ENCODE results near the gene FAM217A. TPM values are rescaled to one million over a fixed set of nuclear protein-coding genes. Genes with fewer than 3 reads are reported as not detected.
A peak's percentile ranks its signal among the peaks of the same experiment; 100 is the strongest.

FAM217A gene
- total and polyA plus RNA-seq, 8 donors, result 2.1 to 4.8 (median 2.8) TPM; not detected in 2

- TF ChIP-seq CTCF (IDR thresholded peaks at IDR 0.05), result no peak
- peaks cover 0 to 16% of the 10 kb centered on the region in 2 donors for H3K36me3 ChIP-seq
- H3K9me3 ChIP-seq, result no peaks in the 10 kb centered on the region
- intact Hi-C loops (cut with DNase I), result no loop called here
- DNase-seq, result no peak
- H3K27ac ChIP-seq, result no peak overlapping the region
- no peaks in the 10 kb centered on the region for H3K27me3 ChIP-seq
- no peak overlapping the region for H3K4me3 ChIP-seq
- no peak for ATAC-seq
- peaks cover 0 to 80% of the 10 kb centered on the region in 2 donors for H3K4me1 ChIP-seq
These were observed 49.2 kb downstream of the FAM217A start for GRCh38 chr6:4029687-4030086.

- DNase-seq (no peak), ATAC-seq (no peak)
- Histone ChIP-seq H3K4me1 (peaks cover 8 to 84% of the 10 kb centered on the region in 2 donors), H3K4me3 (no peak overlapping the region), H3K27ac (no peak overlapping the region), H3K27me3 (no peaks in the 10 kb centered on the region), H3K36me3 (peaks cover 0 to 16% of the 10 kb centered on the region in 2 donors), H3K9me3 (no peaks in the 10 kb centered on the region)
- no peak for TF ChIP-seq CTCF (IDR thresholded peaks at IDR 0.05)
- intact Hi-C loops (cut with DNase I), result no loop called here
These were observed 50.9 kb downstream of the FAM217A start for GRCh38 chr6:4028051-4028450.

- Histone ChIP-seq H3K4me3 (no peak overlapping the region), H3K27me3 (no peaks in the 10 kb centered on the region), H3K36me3 (no peaks in the 10 kb centered on the region), H3K9me3 (no peaks in the 10 kb centered on the region), H3K4me1 (peaks cover 16 to 75% of the 10 kb centered on the region in 2 donors), H3K27ac (no peak overlapping the region)
- no peak for DNase-seq
- intact Hi-C loops (cut with DNase I), result no loop called here
- TF ChIP-seq CTCF (IDR thresholded peaks at IDR 0.05), result no peak
- no peak for ATAC-seq
These were observed 53.3 kb downstream of the FAM217A start for GRCh38 chr6:4025681-4026080.

GRCh38 chr6:4023240-4023639 is 55.7 kb downstream of the FAM217A start:
- intact Hi-C loops (cut with DNase I), result no loop called here
- Histone ChIP-seq H3K9me3 (no peaks in the 10 kb centered on the region), H3K4me3 (peak overlapping the region in 1 of 2 donors; percentile 87), H3K27me3 (no peaks in the 10 kb centered on the region), H3K36me3 (no peaks in the 10 kb centered on the region), H3K4me1 (peaks cover 26 to 71% of the 10 kb centered on the region in 2 donors), H3K27ac (peak overlapping the region; percentile 5 to 97)
- DNase-seq (no peak), ATAC-seq (no peak)
- TF ChIP-seq CTCF (IDR thresholded peaks at IDR 0.05), result no peak

GRCh38 chr6:4021854-4022695 is 56.9 kb downstream of the FAM217A start:
- TF ChIP-seq CTCF (IDR thresholded peaks at IDR 0.05), result no peak
- H3K4me3 ChIP-seq, result peak overlapping the region; percentile 71 to 87
- intact Hi-C loops (cut with DNase I), result no loop called here
- H3K9me3 ChIP-seq, result no peaks in the 10 kb centered on the region
- peaks cover 29 to 74% of the 10 kb centered on the region in 2 donors for H3K4me1 ChIP-seq
- H3K27ac ChIP-seq, result peak overlapping the region; percentile 97
- peak in 2 of 4 donors; percentile 18 to 28 for DNase-seq
- no peaks in the 10 kb centered on the region for H3K36me3 ChIP-seq
- no peaks in the 10 kb centered on the region for H3K27me3 ChIP-seq
- peak; percentile 12 for ATAC-seq
